PC-9 (cell line): ENCODE data around the gene GGTA1. TPM values are rescaled to one million over a fixed set of nuclear protein-coding genes. Genes with fewer than 3 reads are reported as not detected.

Experiments
- BruUV-seq: library from RNA; stranded (reverse); fragments of 400-500 nt; replicated peaks from 2 replicates; lab custom pipeline; 2021; lab: Mats Ljungman, UMichigan
- CTCF ChIA-PET: fragments of 300-600 bp; sonication (Branson Sonifier 250); formaldehyde crosslinking; loops from one replicate; lab custom pipeline; 2022; ENCODE audit warnings: antibody characterized with exemption; lab: Charles Lee
- POLR2A ChIA-PET: fragments of 300-600 bp; sonication (Branson Sonifier 250); formaldehyde crosslinking; loops from one replicate; lab custom pipeline; 2022; ENCODE audit warnings: antibody characterized with exemption; ENCODE audit not compliant: unreplicated experiment; lab: Charles Lee
- DNase-seq, 2 experiments: peaks; one replicate each; pipeline versions ENCODE4 v3.0.0 to v3.0.0-alpha.2; 2015 to 2022; ENCODE audit warnings: mixed read lengths in 1 of 2
- H2AFZ ChIP-seq: fragments of 200-600 bp; sonication (generic); 2 replicates; pipeline ENCODE4 v1.8.1; 2017; ENCODE audit warnings: antibody characterized with exemption
- H3F3A ChIP-seq: fragments of 200-600 bp; sonication (generic); 2 replicates; pipeline ENCODE4 v1.8.1; 2017; ENCODE audit warnings: antibody characterized with exemption, mild to moderate bottlenecking, low read depth; ENCODE audit not compliant: insufficient read depth
- H3K27ac ChIP-seq: fragments of 200-600 bp; sonication (generic); 2 replicates; pipeline ENCODE4 v1.6.1; 2016; ENCODE audit warnings: mixed run types
- H3K27me3 ChIP-seq: fragments of 200-600 bp; sonication (generic); 2 replicates; pipeline ENCODE4 v1.6.1; 2016; ENCODE audit warnings: low read depth, mixed run types; ENCODE audit not compliant: insufficient read depth
- H3K36me3 ChIP-seq: fragments of 200-600 bp; sonication (generic); 2 replicates; pipeline ENCODE4 v1.6.1; 2016; ENCODE audit warnings: low read depth, mixed run types
- H3K4me1 ChIP-seq: fragments of 200-600 bp; sonication (generic); replicated peaks from 2 replicates; pipeline ENCODE4 v1.6.1; 2016; ENCODE audit warnings: mixed run types; ENCODE audit not compliant: insufficient read depth
- H3K4me2 ChIP-seq: fragments of 200-600 bp; sonication (generic); 2 replicates; pipeline ENCODE4 v1.6.1; 2017; ENCODE audit warnings: mixed run types
- H3K4me3 ChIP-seq: fragments of 200-600 bp; sonication (generic); 2 replicates; pipeline ENCODE4 v1.6.1; 2016; ENCODE audit warnings: mixed run types
- H3K79me2 ChIP-seq: fragments of 200-600 bp; sonication (generic); 2 replicates; pipeline ENCODE4 v1.6.1; 2017; ENCODE audit warnings: low read depth, mixed run types
- H3K9me2 ChIP-seq: fragments of 200-600 bp; sonication (generic); 2 replicates; pipeline ENCODE4 v1.8.1; 2017; ENCODE audit warnings: mild to moderate bottlenecking; ENCODE audit not compliant: insufficient read depth
- H3K9me3 ChIP-seq: fragments of 200-600 bp; sonication (generic); 2 replicates; pipeline ENCODE4 v1.8.1; 2016; ENCODE audit warnings: low read depth; ENCODE audit not compliant: insufficient read depth
- H4K20me1 ChIP-seq: fragments of 200-600 bp; sonication (generic); 2 replicates; pipeline ENCODE4 v1.8.1; 2017; ENCODE audit not compliant: insufficient read depth
- EZH2 ChIP-seq: fragments of 200-600 bp; sonication (generic); IDR thresholded peaks from 2 replicates; pipeline ENCODE4 v1.8.0; 2017; ENCODE audit warnings: antibody characterized with exemption, low read depth
- intact Hi-C: fragments of 100-400 bp; cut with micrococcal nuclease; formaldehyde crosslinking; loops from one replicate; pipeline ENCODE4 v1.10.0; 2022; ENCODE audit not compliant: unreplicated experiment
- total RNA-seq: library from RNA; stranded (reverse); gene quantifications from 2 replicates; pipeline ENCODE4 v1.2.3, GENCODE V29; 2021
- TF ChIP-seq, protein P1 (sequence below): fragments of 200-600 bp; sonication (generic); conservative IDR thresholded peaks from 2 replicates; pipeline ENCODE4 v1.6.1; 2017; ENCODE audit warnings: mixed run types, antibody characterized with exemption, mild to moderate bottlenecking, moderate library complexity

Gene GGTA1
- total RNA-seq, 1 experiment from 2014 or later: not detected

DNA sequence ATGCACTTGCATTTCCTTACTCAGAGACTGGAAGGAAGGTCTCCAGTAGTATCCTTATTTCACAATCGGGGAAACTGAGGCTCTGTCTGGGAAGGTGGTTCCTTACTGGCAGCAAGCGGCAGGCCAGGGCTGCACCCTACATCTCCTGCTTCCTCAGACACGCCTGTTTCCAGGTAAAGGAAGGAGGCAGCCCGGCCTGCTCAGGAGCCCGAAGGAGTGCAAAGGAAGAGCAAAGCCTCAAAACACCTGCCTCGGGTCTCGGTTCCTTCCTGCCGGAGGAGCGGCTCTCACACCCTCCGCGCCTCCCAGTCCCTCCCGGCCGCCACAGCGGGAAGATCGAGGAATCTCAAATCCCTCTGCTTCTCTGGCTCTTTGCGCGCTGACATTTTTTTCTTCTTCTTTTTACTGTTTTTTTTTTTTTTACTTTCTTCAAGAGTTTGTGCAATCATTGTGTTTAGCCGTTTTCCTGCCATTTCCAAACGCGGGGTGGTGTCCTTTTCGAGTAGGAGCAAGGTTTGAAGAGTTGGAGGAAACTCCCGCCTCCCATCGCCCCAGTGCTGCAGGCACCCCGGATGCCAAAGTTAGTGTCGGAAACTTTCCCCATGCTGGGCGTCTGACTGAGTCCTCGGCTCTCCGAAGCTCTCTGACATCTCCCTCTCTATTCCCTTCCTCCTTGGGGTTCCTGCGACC lies 1.0 kb downstream of the GGTA1 start:
- ChIA-PET POLR2A (no interaction called here), CTCF (interaction anchor here (1.2 kb wide), 1 partner anchor 121 kb away, joined by 5 read pairs; no protein-coding TSS in a partner anchor)
- DNase-seq: peak in 1 of 2 experiments; percentile 26
- Histone ChIP-seq H3F3A (no peaks in the 10 kb centered on the region; the same call in 1 of the 2 replicates), H2AFZ (no peak overlapping the region; the same call in 1 of the 2 replicates), H3K79me2 (no peaks in the 10 kb centered on the region), H3K4me3 (peak overlapping the region; percentile 58; the same call in 1 of the 2 replicates), H3K27me3 (peaks cover 43% of the 10 kb centered on the region), H3K36me3 (no peaks in the 10 kb centered on the region), H3K27ac (no peak overlapping the region), H3K9me3 (peaks cover 5% of the 10 kb centered on the region; the same call in 1 of the 2 replicates), H4K20me1 (peaks cover 6% of the 10 kb centered on the region; the same call in 1 of the 2 replicates), H3K4me1 (peaks cover 16% of the 10 kb centered on the region), H3K9me2 (no peaks in the 10 kb centered on the region), H3K4me2 (peak overlapping the region; percentile 92)
- TF ChIP-seq, protein P1, sequence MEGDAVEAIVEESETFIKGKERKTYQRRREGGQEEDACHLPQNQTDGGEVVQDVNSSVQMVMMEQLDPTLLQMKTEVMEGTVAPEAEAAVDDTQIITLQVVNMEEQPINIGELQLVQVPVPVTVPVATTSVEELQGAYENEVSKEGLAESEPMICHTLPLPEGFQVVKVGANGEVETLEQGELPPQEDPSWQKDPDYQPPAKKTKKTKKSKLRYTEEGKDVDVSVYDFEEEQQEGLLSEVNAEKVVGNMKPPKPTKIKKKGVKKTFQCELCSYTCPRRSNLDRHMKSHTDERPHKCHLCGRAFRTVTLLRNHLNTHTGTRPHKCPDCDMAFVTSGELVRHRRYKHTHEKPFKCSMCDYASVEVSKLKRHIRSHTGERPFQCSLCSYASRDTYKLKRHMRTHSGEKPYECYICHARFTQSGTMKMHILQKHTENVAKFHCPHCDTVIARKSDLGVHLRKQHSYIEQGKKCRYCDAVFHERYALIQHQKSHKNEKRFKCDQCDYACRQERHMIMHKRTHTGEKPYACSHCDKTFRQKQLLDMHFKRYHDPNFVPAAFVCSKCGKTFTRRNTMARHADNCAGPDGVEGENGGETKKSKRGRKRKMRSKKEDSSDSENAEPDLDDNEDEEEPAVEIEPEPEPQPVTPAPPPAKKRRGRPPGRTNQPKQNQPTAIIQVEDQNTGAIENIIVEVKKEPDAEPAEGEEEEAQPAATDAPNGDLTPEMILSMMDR: peak; percentile 43; the same call in 1 of the 2 replicates
- no peak for TF ChIP-seq EZH2
- intact Hi-C loops: loop anchor here (2.0 to 5.0 kb wide), 3 partner anchors 36 to 176 kb away; no protein-coding TSS in a partner anchor
- BruUV-seq: no TSS peak

DNA sequence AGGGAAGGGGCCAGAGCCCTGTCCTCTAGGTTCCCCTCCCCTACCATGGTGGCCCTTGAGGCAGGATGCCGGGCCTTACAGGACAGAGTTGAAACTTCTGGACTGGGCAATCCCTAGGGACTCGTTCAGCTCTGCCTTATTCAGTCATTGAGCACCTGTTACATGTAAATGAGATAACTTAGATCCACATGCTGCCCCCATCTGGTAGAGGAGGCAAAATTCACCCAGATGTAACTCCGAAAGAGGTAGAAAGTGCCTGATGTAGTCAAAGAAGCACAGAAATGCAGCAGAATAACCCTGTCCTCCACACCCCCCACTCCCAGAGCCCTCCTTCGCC lies 1.5 kb downstream of the GGTA1 start:
- peaks cover 43% of the 10 kb centered on the region for H3K27me3 ChIP-seq
- DNase-seq: peak; percentile 65 to 66
- no peak overlapping the region for H2AFZ ChIP-seq
- no peak for TF ChIP-seq EZH2
- TF ChIP-seq, protein P1: peak; percentile 72
- H3K9me3 ChIP-seq: peaks cover 5% of the 10 kb centered on the region; the same call in 1 of the 2 replicates
- no peaks in the 10 kb centered on the region; the same call in 1 of the 2 replicates for H3F3A ChIP-seq
- BruUV-seq: no TSS peak
- H3K9me2 ChIP-seq: no peaks in the 10 kb centered on the region
- H3K4me1 ChIP-seq: peaks cover 16% of the 10 kb centered on the region
- H3K36me3 ChIP-seq: no peaks in the 10 kb centered on the region
- no peaks in the 10 kb centered on the region for H3K79me2 ChIP-seq
- CTCF ChIA-PET: interaction anchor here (1.2 kb wide), 1 partner anchor 121 kb away, joined by 5 read pairs; no protein-coding TSS in a partner anchor
- peak overlapping the region; percentile 92 for H3K4me2 ChIP-seq
- POLR2A ChIA-PET: no interaction called here
- H3K4me3 ChIP-seq: 0 out of 2 replicates have a peak overlapping the region, but pooled peaks have one; percentile 58
- no peak overlapping the region for H3K27ac ChIP-seq
- peaks cover 6% of the 10 kb centered on the region; the same call in 1 of the 2 replicates for H4K20me1 ChIP-seq
- intact Hi-C loops: loop anchor here (2.0 to 5.0 kb wide), 3 partner anchors 36 to 175 kb away; no protein-coding TSS in a partner anchor

DNA sequence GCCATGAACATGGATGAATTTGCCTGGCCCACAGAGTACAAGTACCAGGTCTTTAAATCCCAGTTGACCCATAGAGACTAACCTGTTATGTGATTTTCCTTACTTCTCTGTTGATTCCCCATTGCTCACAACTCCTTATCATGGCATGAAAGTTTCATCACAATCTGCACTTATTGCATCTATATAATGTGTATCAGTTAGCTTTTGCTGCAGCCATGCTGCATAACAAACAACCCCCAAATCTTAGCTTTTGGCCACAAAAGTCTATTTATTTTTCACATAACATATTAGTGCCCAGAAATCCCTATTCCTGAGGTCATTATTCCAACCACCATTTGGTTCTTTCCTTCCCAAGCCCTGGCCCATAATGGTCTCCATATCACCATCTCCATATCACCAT lies 3.7 kb downstream of the GGTA1 start:
- Histone ChIP-seq H3K79me2 (no peaks in the 10 kb centered on the region), H3K9me2 (no peaks in the 10 kb centered on the region), H3K36me3 (no peaks in the 10 kb centered on the region), H4K20me1 (peaks cover 6% of the 10 kb centered on the region; the same call in 1 of the 2 replicates), H3K9me3 (peaks cover 5% of the 10 kb centered on the region; the same call in 1 of the 2 replicates), H3F3A (no peaks in the 10 kb centered on the region; the same call in 1 of the 2 replicates), H3K27ac (no peak overlapping the region), H3K4me3 (no peak overlapping the region), H3K4me1 (peaks cover 16% of the 10 kb centered on the region), H3K4me2 (no peak overlapping the region), H2AFZ (no peak overlapping the region), H3K27me3 (peaks cover 39% of the 10 kb centered on the region)
- TF ChIP-seq EZH2: no peak
- TF ChIP-seq, protein P1: no peak
- intact Hi-C loops: loop anchor here (5.0 kb wide), 1 partner anchor 34 kb away; no protein-coding TSS in a partner anchor
- ChIA-PET CTCF (no interaction called here), POLR2A (no interaction called here)
- no TSS peak for BruUV-seq
- no peak for DNase-seq
